Fibroblast of skin of right quadriceps (primary cell): ENCODE measurements around the gene KRT3.
"Not testable (repeated sequence)": the region's sequence is repeated elsewhere in the genome, so short reads cannot be mapped to it uniquely, and the experiment has no call there.

Experiments
- DNase-seq: peaks from one replicate; pipeline ENCODE4 v3.0.0-alpha.2; 2013

Gene KRT3

DNA sequence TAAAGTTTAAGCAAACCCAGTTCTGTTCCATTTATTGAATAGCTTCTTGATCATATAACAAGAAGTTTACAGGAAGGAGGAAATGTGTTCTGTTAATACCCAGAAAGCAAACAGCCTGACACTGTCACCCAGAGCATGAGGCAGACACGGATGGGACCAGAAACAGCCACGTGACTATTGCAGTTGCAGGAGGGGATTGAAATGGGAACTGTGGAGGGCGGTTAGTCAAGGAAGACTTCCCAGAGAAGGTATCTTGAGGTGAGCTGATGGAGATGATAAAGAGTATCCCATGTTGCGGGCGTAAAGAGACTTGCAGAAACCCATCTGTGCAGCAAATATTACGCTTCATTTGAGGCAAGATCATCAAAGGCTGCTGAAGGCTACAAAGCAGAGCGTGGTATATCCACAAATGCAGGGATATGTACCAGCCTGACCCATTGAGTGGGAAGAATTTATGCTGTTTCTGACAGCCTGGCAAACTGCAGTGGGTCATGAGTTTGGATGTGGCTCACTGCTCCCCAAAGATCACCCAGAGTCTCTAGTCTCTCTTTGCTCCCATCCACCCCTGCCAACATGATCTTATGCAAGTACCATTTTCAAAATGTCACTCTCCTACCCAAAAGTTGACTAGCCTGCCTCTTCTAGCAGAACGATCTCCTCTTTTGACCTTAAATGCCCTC lies 39.5 kb downstream of the KRT3 start:
- no peak for DNase-seq

DNA sequence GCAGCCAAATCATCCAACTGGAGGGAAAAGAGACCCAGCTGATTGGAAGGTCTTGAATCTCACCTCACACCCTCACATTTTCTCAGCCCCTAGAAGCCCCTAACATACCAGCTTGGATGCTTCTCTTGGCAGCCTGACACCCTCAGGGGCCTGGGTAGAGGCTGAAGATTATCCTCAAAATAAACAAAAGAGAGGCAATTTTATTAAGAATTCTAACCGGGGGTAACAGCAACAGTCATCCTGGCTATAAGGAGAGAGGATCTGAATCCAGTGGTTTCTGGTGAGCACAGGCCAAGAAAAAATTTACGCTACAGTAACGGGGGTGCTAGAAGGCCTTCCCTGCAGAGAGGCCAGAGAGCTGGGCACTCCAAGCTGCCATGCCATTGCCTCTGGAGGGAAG lies 40.4 kb downstream of the KRT3 start:
- DNase-seq = no peak

DNA sequence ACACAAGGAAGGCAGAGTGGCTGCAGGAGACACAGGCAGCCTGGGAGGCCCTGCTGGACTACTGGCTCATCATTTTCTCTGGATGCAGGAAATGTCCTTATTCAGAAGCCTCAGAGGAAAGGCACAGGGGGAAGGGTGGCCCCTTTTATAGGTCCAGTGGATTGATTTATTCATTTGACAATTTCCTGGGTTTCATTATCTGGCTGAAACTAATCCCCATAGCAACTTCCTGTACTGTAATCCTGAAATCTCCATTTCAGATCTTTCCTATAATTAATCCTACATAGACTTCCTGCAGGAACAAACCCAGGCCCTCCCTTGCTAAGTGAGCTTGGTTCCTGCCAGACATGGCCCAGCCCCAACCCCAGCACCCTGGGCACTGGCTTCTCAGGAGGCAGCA lies 41.8 kb downstream of the KRT3 start:
- DNase-seq = no peak

DNA sequence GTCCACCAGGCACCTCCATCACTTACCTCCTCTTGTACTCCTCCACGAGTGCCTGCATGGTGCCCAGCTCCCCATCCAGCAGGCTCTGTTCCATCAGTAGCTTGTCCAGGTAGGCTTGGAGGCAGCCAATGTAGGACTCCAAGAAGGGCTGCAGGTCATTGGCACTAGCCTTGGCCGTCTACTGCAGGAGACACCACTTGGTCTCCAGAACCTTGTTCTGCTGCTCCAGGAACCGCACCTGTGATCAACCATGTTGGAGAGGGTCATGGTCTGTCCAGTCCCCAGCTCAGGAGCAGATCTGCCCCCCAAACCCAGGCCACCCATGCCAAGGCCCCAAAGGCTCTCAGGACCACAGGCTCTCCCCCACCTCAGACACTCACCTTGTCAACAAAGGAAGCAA lies 42.6 kb downstream of the KRT3 start:
- DNase-seq = no peak

GRCh38 chr12:52752516-52752915 lies 43.4 kb downstream of the KRT3 start:
- DNase-seq = no peak

DNA sequence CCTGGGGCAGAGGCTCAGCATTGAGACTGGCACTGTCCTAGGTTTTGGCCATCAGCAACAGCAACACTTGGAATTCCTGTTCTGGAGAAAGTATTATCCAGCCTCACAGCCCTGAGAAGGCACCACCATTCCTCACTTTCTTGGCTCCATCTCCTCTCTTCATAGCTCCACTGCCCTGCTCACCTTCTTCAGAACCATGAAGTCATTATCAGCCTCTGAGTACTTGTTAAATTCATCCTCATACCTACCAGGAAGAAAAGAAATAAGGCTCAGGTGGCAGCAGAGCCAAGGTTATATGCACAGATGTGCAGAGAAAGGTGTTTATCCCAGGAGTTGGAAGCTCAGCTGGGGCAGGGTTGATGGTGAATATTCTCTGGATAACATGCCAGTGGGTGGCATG lies 44.1 kb downstream of the KRT3 start:
- no peak for DNase-seq

DNA sequence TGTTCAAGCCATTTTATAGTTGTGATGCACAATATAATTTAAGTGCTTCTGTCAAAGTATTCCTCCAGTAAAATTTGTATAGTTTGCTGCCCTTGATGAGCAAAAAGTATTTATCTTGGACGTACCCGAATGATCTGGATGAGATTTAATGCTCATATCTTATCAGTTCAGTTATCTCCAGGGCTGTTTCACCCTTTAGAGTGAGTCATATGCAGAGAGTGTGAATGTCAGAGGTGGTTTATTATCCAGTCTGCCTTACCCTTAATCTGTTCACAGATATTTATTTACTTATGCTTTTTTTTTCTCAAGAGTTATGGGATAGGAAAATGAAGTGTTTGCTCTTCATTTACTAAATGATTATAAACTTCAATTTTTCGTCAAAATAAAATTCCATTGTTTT lies 45.4 kb downstream of the KRT3 start:
- not testable (repeated sequence) for DNase-seq

- DNase-seq = no peak
These were observed 46.1 kb downstream of the KRT3 start for GRCh38 chr12:52749827-52750226.

- DNase-seq = no peak
These were observed 47.3 kb downstream of the KRT3 start for GRCh38 chr12:52748578-52748977.

DNA sequence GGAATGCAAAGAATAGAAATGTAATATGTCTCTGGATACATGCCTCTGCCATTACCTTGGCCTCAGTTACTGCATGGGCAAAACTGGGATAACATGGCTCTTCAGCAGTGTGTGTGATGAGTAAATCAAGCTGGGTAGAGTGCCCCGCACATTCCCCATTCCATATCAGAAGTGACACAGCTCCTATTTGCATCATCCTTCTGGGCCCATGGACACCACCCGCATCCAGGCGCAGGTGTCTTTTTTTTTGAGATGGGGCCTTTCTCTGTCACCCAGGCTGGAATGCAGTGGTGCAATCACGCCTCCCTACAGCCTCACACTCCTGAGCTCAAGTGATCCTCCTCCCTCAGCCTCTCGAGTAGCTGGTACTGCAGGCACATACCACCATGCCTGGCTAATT lies 50.4 kb downstream of the KRT3 start:
- no peak for DNase-seq

DNA sequence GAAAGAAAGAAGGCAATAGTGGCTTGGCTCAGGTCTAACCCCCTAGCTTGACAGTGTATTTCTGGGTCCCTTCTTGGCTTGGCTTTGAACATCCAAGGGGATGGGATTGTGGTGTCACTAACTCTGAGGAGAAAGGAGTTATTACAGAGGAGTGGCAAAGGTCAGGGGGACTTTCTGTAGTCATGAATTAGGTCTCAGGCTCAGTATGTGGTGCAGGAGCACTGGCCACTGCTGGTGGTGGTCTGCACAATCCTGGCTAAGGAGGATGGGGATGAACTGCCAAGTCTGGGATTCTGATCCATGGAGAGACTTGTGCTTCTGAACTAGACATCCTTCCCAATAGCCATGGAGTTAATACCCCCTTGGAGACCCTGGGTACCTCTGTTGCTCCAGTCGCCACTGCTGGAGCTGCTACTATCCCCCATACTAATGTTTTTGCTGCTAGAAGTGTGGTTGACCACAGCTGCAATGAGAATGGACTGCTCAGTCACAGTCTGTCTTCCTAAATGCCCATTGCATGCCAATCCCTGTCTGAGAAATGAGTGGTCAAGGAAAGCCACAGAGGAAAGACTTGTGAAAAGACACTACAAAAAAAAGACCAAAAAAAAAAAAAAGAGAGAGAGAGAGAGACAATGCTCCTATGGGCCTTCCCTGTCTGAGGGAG lies 51.3 kb downstream of the KRT3 start:
- DNase-seq = no peak

DNA sequence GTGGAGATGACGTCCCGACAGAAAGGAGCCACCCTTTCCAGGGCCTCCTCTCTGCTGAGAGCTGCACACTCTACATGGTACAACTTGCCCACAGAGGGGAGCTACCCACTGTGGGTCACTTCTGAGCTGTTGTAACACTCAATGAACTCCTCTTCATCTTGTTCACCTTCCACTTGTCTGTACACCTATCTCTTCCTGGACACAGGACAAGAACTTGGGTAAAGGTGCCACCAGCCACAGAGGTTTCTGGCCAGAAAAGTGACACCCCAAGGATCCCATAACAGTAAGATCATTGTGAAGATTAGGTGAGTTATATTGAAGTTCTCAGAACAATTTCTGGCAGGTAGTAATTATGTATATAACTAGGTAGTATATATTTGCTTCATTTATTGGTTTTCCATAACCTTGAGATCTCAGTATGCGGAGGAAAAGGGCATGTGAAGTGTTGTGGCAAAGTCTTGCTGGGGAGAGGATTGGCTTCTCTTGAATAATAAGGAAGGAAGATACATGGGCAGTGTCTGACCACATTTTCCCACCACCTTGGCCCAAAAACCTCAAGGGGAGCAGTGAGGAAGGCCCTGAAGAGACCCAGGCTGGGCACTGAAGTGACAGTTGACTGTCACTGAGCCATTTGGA lies 53.0 kb downstream of the KRT3 start:
- no peak for DNase-seq

GRCh38 chr12:52742196-52742580 lies 53.7 kb downstream of the KRT3 start:
- DNase-seq = no peak

DNA sequence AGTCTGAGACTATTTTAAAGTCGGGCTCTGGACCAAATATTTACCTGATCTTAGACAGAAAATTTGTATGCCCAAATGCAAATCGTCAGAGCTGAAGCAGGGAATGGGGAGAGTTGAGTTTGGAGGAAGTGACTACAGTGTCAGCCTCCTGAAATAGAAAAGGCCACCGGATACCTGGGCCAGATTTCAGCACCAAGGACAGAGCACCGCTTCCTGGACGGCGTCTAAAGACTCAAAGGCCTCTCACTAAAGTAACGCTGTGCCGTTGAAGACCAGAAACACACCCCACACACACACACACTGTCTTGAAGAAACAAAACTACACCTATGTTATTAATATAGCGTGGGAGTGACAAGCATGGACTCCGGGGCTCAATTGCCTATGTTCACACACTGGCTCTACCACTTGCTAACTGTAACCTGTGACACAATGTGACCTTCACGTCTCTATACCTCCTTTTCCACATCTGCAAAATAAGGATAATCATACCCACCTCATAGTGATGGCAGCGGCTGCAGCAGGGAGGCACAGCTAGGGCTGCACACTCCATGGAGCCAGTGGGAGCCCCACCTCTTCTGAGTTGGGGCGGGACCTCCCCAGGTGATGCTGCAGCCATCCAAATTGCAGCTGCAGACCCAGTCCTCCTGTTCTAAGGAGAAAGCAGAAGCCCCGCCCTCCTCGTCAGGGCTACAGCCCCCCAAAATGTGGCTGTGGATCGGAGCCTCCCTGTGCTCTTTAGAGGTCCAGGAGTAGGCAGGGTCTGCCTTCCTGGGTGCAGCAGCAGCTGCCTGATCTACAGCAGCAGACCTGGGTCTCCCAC lies 54.3 kb downstream of the KRT3 start:
- peak; percentile 55 for DNase-seq

DNA sequence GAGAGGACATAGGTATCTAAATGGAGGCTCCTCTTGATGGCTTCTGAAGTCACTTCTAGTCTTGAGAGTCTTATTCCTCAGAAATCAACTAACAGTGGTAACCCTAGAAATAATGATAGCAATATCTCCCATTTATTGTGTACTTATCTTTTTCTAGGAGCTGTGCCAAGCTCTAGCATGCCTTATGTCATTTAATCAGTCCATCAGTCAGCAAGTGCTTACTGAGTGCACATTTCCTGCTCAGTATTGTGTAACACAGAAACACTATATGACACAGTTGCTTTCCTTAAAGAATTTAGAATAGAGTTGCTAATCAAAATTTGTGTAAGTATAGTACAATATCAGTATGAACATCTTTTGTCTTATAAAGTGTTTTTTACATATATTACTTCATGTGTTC lies 55.3 kb downstream of the KRT3 start:
- no peak for DNase-seq

GRCh38 chr12:52739963-52740362 lies 56.0 kb downstream of the KRT3 start:
- DNase-seq = no peak
